IPS DF 19.7 (cell line): ENCODE data around the gene TNRC6C.
"Not testable (repeated sequence)": the region's sequence is repeated elsewhere in the genome, so short reads cannot be mapped to it uniquely, and the experiment has no call there.

ENCODE experiments used
- DNase-seq: peaks from one replicate; pipeline ENCODE4 v3.0.0-alpha.2; 2013; ENCODE audit warnings: low read depth, low spot score

Gene TNRC6C

GRCh38 chr17:77962348-77962747 is 3.8 kb downstream of the TNRC6C start:
- no peak for DNase-seq

DNA sequence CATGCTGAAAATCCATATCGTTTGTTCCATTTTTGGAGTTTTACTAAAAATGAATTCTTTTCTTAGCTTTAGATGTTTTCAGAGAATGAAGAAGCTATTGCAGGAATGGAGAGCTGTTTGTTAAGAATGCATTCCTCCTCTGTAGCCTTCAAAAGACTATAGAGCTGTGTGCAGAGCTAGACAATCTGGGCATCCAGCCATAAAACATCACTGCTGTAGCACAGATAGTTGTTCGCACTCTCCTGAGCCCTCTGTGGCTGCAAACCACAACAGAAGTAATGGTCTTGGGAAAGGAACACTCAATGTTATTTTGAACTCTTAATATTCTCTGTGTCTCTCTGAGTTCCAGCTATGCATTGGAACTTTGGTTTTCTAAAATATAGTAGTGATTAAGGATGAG is 4.9 kb downstream of the TNRC6C start:
- no peak for DNase-seq

DNA sequence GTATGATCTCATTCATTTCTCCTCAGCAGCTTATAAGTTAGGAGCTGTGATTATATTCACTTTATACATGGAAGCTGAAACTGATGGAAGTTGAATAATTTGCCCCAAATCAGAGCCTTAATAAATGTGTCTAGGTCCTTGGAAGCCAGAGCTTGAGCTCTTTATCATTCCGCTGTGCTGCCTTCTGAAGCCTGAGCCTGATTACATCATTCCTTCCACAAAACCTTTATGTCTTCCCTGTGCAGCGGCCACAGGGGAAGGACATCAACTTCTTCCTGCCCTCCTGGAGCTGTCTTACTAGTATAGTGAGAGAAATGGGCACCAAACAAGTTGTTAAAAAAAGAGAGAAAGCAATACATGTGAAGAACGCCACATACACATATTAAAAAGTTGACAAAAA is 6.8 kb downstream of the TNRC6C start:
- no peak for DNase-seq

- no peak for DNase-seq
Observed at GRCh38 chr17:77966476-77966875, 8.0 kb downstream of the TNRC6C start.

DNA sequence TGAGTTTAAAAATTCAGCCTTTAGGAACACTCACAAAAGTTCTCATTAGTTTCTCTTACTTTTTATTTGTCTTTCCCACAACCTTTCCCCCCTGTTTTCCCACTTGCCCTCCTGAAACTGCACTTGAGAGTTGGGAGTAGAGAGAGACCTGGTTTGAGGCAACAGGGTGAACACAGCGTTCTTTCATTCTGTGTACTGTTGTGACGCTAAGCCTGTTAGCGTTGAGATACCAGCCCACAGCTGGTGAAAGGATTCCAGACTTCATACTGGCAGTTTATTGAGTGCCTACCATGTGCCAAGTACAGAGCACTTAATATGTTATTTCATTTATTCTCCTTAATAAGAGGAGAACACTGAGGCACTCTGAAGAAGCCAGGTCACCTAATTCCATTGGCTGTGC is 10.3 kb downstream of the TNRC6C start:
- no peak for DNase-seq

DNA sequence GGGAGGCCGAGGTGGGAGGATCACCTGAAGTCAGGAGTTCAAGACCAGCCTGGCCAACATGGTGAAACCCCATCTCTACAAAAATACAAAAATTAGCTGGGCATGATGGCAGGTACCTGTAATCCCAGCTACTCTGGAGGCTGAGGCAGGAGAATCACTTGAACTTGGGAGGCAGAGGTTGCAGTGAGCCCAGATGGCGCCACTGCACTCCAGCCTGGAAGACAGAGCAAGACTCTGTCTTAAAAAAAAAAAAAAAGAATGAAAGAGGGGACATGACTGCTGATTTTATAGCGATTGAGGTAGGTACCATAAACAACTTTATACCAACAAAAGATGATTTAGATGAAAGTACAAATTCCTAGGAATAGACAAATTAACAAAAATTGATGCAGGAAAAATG is 13.8 kb downstream of the TNRC6C start:
- DNase-seq, result not testable (repeated sequence)

DNA sequence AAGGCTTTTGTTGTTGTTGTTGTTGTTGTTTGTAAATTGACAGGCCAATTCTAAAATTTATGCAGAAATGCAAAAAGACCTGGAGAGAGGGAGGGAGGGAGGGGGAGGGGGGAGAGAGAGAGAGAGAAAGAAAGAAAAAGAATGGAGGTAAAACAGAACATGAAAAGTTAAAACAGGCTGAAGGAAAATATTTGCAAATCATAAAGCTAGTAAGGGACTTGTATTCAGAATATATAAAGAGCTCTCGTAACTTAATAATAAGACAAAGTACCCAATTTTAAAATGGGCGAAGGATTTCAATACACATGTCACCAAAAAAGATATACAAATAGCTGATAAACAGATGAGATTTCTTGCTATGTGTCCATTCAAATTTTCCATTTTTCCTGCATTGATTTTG is 15.4 kb downstream of the TNRC6C start:
- no peak for DNase-seq

- no peak for DNase-seq
Observed at GRCh38 chr17:77974396-77974795, 15.9 kb downstream of the TNRC6C start.

GRCh38 chr17:77982430-77982829 is 23.9 kb downstream of the TNRC6C start:
- not testable (repeated sequence) for DNase-seq

- no peak for DNase-seq
Observed at GRCh38 chr17:77990301-77990700, 31.8 kb downstream of the TNRC6C start.

- not testable (repeated sequence) for DNase-seq
Observed at GRCh38 chr17:77993735-77994134, 35.2 kb downstream of the TNRC6C start.

DNA sequence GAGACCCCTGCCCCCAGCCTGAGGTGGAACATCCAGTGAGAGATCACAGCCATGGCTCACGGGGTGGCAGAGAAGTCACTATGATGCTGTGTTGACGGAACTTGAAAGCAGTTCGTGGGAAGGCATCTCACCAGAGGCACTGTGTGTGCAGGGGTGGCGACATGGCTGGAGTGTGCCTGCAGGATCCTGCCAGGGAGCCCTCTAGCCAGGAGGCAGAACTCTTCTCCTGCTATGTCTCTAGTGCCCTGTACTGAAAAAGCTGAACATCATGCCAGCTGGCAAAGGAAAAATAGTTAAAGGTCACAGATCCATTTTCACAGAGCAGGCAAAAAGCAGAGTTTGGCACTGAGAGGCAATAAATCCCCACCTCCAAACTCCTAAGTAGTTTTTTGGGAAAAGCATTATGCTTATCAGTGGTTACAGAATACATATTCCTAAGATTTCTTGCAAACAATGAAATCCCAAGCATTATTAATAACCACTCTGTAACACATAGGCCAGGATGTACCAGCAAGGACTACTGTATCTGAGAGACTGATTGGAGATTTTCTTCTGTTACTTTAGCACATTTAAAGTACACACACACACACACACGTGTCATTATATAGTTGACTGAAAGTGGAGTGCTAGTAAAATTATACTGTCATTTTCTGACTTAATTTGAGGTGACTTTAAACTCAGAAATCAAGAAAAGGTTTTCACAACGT is 36.8 kb downstream of the TNRC6C start:
- DNase-seq, result no peak

GRCh38 chr17:77996256-77996655 is 37.8 kb downstream of the TNRC6C start:
- DNase-seq, result no peak

GRCh38 chr17:77999413-78000173 is 41.1 kb downstream of the TNRC6C start:
- no peak for DNase-seq

- DNase-seq, result no peak
Observed at GRCh38 chr17:78000341-78000740, 41.8 kb downstream of the TNRC6C start.

GRCh38 chr17:78001182-78001581 is 42.7 kb downstream of the TNRC6C start:
- no peak for DNase-seq

- DNase-seq, result no peak
Observed at GRCh38 chr17:78001612-78002011, 43.1 kb downstream of the TNRC6C start.

- DNase-seq, result no peak
Observed at GRCh38 chr17:78002166-78002565, 43.7 kb downstream of the TNRC6C start.

GRCh38 chr17:78005452-78006171 is 47.1 kb downstream of the TNRC6C start:
- DNase-seq, result no peak

DNA sequence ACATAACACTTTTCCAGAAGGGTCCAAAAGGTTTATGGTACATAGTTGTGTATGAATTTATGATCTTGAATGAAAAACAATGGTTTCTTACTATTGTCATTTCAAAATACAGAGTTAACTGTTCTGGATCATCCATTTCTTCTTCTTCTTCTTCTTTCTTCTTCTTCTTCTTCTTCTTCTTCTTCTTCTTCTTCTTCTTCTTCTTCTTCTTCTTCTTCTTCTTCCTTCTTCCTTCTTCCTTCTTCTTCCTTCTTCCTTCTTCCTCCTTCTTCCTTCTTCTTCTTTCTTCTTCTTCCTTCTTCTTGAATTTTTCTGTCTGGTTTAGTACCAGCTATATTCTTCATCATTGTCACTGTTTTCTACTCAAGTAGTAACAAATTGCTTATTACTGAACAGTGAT is 47.8 kb downstream of the TNRC6C start:
- no peak for DNase-seq

DNA sequence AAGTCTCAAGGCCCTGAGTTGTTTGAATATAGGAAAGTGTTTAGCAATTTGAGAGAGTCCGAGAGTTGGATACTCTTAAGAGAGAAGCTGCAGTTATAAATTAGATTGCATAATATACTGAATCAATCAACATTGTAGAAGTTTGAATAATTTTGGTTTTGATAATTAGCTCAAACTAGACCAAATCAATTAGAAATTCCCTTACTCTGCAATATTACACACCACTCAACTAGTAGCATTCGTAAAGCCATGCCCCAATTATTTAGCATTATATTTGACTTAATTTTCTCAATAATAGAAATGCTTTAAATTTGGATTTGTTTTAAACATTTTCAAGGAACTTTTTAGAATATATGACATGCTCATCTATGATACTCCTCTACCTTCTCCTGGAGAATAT is 49.1 kb downstream of the TNRC6C start:
- no peak for DNase-seq

GRCh38 chr17:78010759-78011158 is 52.3 kb downstream of the TNRC6C start:
- DNase-seq, result no peak

DNA sequence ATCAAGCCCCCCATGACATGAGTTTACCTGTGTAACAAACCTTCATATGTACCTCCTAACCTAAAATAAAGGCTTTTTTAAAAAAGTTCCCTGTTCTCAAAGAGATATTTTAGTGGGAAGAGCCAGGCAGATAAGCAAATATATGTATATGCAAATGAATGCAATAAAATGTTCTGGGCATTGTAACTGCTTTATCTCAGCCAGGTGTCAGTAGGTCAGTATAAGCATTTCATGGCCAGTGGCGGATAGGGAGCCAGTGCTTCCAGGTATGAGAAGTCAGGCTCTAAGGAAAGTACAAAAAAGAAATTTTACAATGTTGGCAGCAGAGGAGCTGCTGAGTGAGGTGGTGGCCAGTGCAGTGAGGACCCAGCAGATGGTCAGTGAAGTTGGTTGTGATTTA is 53.9 kb downstream of the TNRC6C start:
- DNase-seq, result no peak
